Esophagus (tissue), 2 donors: Measurements from ENCODE around the gene ANK3. TPM values are rescaled to one million over a fixed set of nuclear protein-coding genes. Genes with fewer than 3 reads are reported as not detected.

Experiments used
- H3K27ac ChIP-seq, 2 donors: one replicate each; pipeline ENCODE4 v1.5.1; 2013; ENCODE audit warnings: low read depth in 2 of 2, mild to moderate bottlenecking in 2 of 2, inconsistent platforms in 1 of 2, low read length in 1 of 2, moderate library complexity in 1 of 2
- H3K27me3 ChIP-seq, 2 donors: one replicate each; pipeline ENCODE4 v1.6.1; 2013; ENCODE audit warnings: low read length in 2 of 2, control low read depth in 1 of 2, mild to moderate bottlenecking in 1 of 2; ENCODE audit not compliant: insufficient read depth in 2 of 2, control insufficient read depth in 1 of 2
- H3K36me3 ChIP-seq, 2 donors: one replicate each; pipeline ENCODE4 v1.6.1; 2013; ENCODE audit warnings: low read length in 1 of 2; ENCODE audit not compliant: control insufficient read depth in 2 of 2, insufficient read depth in 2 of 2
- H3K4me1 ChIP-seq, 2 donors: one replicate each; pipeline ENCODE4 v1.6.1; 2013; ENCODE audit warnings: low read length in 1 of 2; ENCODE audit not compliant: control insufficient read depth in 2 of 2, insufficient read depth in 2 of 2
- H3K4me3 ChIP-seq, 2 donors: one replicate each; pipeline ENCODE4 v1.5.1; 2013; ENCODE audit warnings: low read length in 2 of 2, mild to moderate bottlenecking in 2 of 2, low read depth in 1 of 2, moderate library complexity in 1 of 2
- H3K9me3 ChIP-seq, 2 donors: one replicate each; pipeline ENCODE4 v1.6.1; 2013; ENCODE audit warnings: mild to moderate bottlenecking in 2 of 2, low read depth in 1 of 2, low read length in 1 of 2, moderate library complexity in 1 of 2; ENCODE audit not compliant: control insufficient read depth in 2 of 2, insufficient read depth in 1 of 2
- WGBS, 2 donors: extraction: QIAGEN DNeasy Blood & Tissue Kit; methylation state at CpG; one replicate each; pipeline ENCODE4 v1.1.7; 2013; 5-methylcytosine and 5-hydroxymethylcytosine counted together
- polyA plus RNA-seq, 2 donors: library from polyadenylated mRNA; stranded (reverse); fragments of 200-250 nt; gene quantifications; one replicate each; pipeline ENCODE4 v1.2.3, GENCODE V29; 2013
- donor health status: healthy with polysubstance abuse.
- donor health status: Bipolar disorder and iron deficiency.

ANK3 gene
- polyA plus RNA-seq, 2 donors: 6.9 to 7.8 TPM

- H3K27me3 ChIP-seq: no peaks in the 10 kb centered on the region
- H3K4me1 ChIP-seq: no peaks in the 10 kb centered on the region
- peaks cover 2 to 11% of the 10 kb centered on the region in 2 donors for H3K36me3 ChIP-seq
- H3K27ac ChIP-seq: no peak overlapping the region
- no peaks in the 10 kb centered on the region for H3K9me3 ChIP-seq
- H3K4me3 ChIP-seq: no peak overlapping the region
Measured at GRCh38 chr10:60194421-60194820, 195.3 kb downstream of the ANK3 start.

- H3K36me3 ChIP-seq: peaks cover under 1 to 8% of the 10 kb centered on the region in 2 donors
- H3K27me3 ChIP-seq: no peaks in the 10 kb centered on the region
- H3K4me1 ChIP-seq: no peaks in the 10 kb centered on the region
- H3K9me3 ChIP-seq: no peaks in the 10 kb centered on the region
- no peak overlapping the region for H3K4me3 ChIP-seq
- H3K27ac ChIP-seq: no peak overlapping the region
Measured at GRCh38 chr10:60192946-60193345, 196.7 kb downstream of the ANK3 start.

GRCh38 chr10:60189861-60190475 lies 199.7 kb downstream of the ANK3 start:
- Histone ChIP-seq H3K27me3 (no peaks in the 10 kb centered on the region), H3K4me1 (no peaks in the 10 kb centered on the region), H3K9me3 (no peaks in the 10 kb centered on the region), H3K4me3 (no peak overlapping the region), H3K27ac (no peak overlapping the region), H3K36me3 (peaks cover 0 to 6% of the 10 kb centered on the region in 2 donors)
- 92 to 96% methylated on average over 1 of the region's 1 CpG for WGBS, 2 donors

- Histone ChIP-seq H3K4me3 (no peak overlapping the region), H3K9me3 (no peaks in the 10 kb centered on the region), H3K36me3 (peaks cover 0 to 6% of the 10 kb centered on the region in 2 donors), H3K27me3 (no peaks in the 10 kb centered on the region), H3K4me1 (no peaks in the 10 kb centered on the region), H3K27ac (no peak overlapping the region)
- 86 to 92% methylated on average over 1 of the region's 1 CpG for WGBS, 2 donors
Measured at GRCh38 chr10:60188548-60188947, 201.1 kb downstream of the ANK3 start.

GRCh38 chr10:60187691-60188090 lies 202.0 kb downstream of the ANK3 start:
- Histone ChIP-seq H3K27me3 (no peaks in the 10 kb centered on the region), H3K4me1 (no peaks in the 10 kb centered on the region), H3K9me3 (no peaks in the 10 kb centered on the region), H3K36me3 (peaks cover 0 to 6% of the 10 kb centered on the region in 2 donors), H3K4me3 (no peak overlapping the region), H3K27ac (no peak overlapping the region)
- 77 to 81% methylated on average over 1 of the region's 1 CpG for WGBS, 2 donors

GRCh38 chr10:60186315-60187071 lies 203.2 kb downstream of the ANK3 start:
- no peaks in the 10 kb centered on the region for H3K9me3 ChIP-seq
- 75 to 78% methylated on average over 14 of the region's 14 CpGs for WGBS, 2 donors
- peaks cover 0 to 3% of the 10 kb centered on the region in 2 donors for H3K36me3 ChIP-seq
- no peaks in the 10 kb centered on the region for H3K27me3 ChIP-seq
- no peaks in the 10 kb centered on the region for H3K4me1 ChIP-seq
- no peak overlapping the region for H3K27ac ChIP-seq
- no peak overlapping the region for H3K4me3 ChIP-seq

GRCh38 chr10:60185421-60185820 lies 204.3 kb downstream of the ANK3 start:
- no peaks in the 10 kb centered on the region for H3K9me3 ChIP-seq
- H3K36me3 ChIP-seq: peaks cover 0 to 5% of the 10 kb centered on the region in 2 donors
- no peak overlapping the region for H3K4me3 ChIP-seq
- no peak overlapping the region for H3K27ac ChIP-seq
- 46 to 50% methylated on average over 1 of the region's 1 CpG for WGBS, 2 donors
- no peaks in the 10 kb centered on the region for H3K27me3 ChIP-seq
- no peaks in the 10 kb centered on the region for H3K4me1 ChIP-seq

- 69 to 70% methylated on average over 1 of the region's 1 CpG for WGBS, 2 donors
- H3K36me3 ChIP-seq: peaks cover 0 to 5% of the 10 kb centered on the region in 2 donors
- no peaks in the 10 kb centered on the region for H3K27me3 ChIP-seq
- H3K4me3 ChIP-seq: no peak overlapping the region
- no peaks in the 10 kb centered on the region for H3K4me1 ChIP-seq
- H3K9me3 ChIP-seq: no peaks in the 10 kb centered on the region
- H3K27ac ChIP-seq: no peak overlapping the region
Measured at GRCh38 chr10:60182691-60183090, 207.0 kb downstream of the ANK3 start.

GRCh38 chr10:60176925-60177324 lies 212.8 kb downstream of the ANK3 start:
- Histone ChIP-seq H3K27ac (no peak overlapping the region), H3K4me3 (no peak overlapping the region), H3K36me3 (peaks cover 0 to 2% of the 10 kb centered on the region in 2 donors), H3K9me3 (no peaks in the 10 kb centered on the region), H3K27me3 (no peaks in the 10 kb centered on the region), H3K4me1 (no peaks in the 10 kb centered on the region)
- WGBS, 2 donors: 80 to 89% methylated on average over 3 of the region's 3 CpGs
